Measurements from ENCODE around the gene CDK11B. TPM values are rescaled to one million over a fixed set of nuclear protein-coding genes. Genes with fewer than 3 reads are reported as not detected.
"Not testable (repeated sequence)": the region's sequence is repeated elsewhere in the genome, so short reads cannot be mapped to it uniquely, and the experiment has no call there.

The CDK11B gene
- total and polyA plus RNA-seq, 2 of the 8 experiments (the other 6 are each of a cell fraction or from before 2014, with no cell fraction given), result 11.1 to 31.9 TPM

GRCh38 chr1:1692714-1693647 lies 34.2 kb upstream of the CDK11B start, which contains the start of gene SLC35E2B:
TSS of gene SLC35E2B (minus strand) at chr1:1692795. CDS start at chr1:1676699, 16,096 bp downstream.
- H3K4ac ChIP-seq (replicated peaks; ENCODE audit: insufficient read length, low read depth, low read length); H3K36me3 ChIP-seq (ENCODE audit: control insufficient read depth in 2 of 4, insufficient read depth in 4 of 4, low read length in 3 of 4); FAIRE-seq; H3K9me3 ChIP-seq (ENCODE audit: insufficient read depth in 2 of 2, low read depth in 1 of 2, low read length in 1 of 2); H3K14ac ChIP-seq (ENCODE audit: insufficient read length); H4K20me1 ChIP-seq (replicated peaks in 1 of 2; ENCODE audit: control insufficient read depth in 1 of 2, insufficient read depth in 2 of 2, low read length in 2 of 2); H3K23me2 ChIP-seq (ENCODE audit: low read depth, low read length); H4K91ac ChIP-seq (replicated peaks; ENCODE audit: insufficient read length, low read length); H2BK15ac ChIP-seq (ENCODE audit: low read length); H4K5ac ChIP-seq (ENCODE audit: insufficient read length, low read depth, low read length); CTCF ChIA-PET (ENCODE audit: partially characterized antibody); H2BK5ac ChIP-seq (ENCODE audit: low read depth, low read length); H2BK20ac ChIP-seq (ENCODE audit: low read length); H3K27me3 ChIP-seq (replicated peaks in 1 of 4; ENCODE audit: control insufficient read depth in 3 of 4, extremely low read depth in 1 of 4, insufficient read depth in 3 of 4, low read length in 3 of 4); H3K23ac ChIP-seq (ENCODE audit: insufficient read length); H2BK120ac ChIP-seq (replicated peaks; ENCODE audit: low read depth, low read length); H2AK5ac ChIP-seq (ENCODE audit: low read depth, low read length); H3K18ac ChIP-seq (ENCODE audit: extremely low read depth, low read length); H2AFZ ChIP-seq (ENCODE audit: low read length); H3K4me1 ChIP-seq (replicated peaks in 1 of 4; ENCODE audit: control insufficient read depth in 3 of 4, insufficient read depth in 4 of 4, low read length in 3 of 4); H3K79me2 ChIP-seq (ENCODE audit: control insufficient read depth in 1 of 2, insufficient read depth in 2 of 2, low read length in 2 of 2); H3K79me1 ChIP-seq (ENCODE audit: low read depth, low read length); H2BK12ac ChIP-seq (ENCODE audit: low read depth, low read length); H4K8ac ChIP-seq (ENCODE audit: extremely low read depth, insufficient read depth, low read length); H3K56ac ChIP-seq (replicated peaks; ENCODE audit: insufficient read length, low read depth, low read length): not testable (repeated sequence)
- WGBS, 2 experiments (ENCODE audit: extremely low coverage in 1 of 2, insufficient coverage in 1 of 2, insufficient read length in 1 of 2, insufficient replicate concordance in 2 of 2, low coverage in 1 of 2, low lambda C conversion rate in 2 of 2, missing lambda C conversion rate in 1 of 2), result no CpG with 5 or more reads among the region's 98 CpGs
- H3K9ac ChIP-seq (replicated peaks in 1 of 4; ENCODE audit: extremely low read depth in 1 of 4, low read depth in 3 of 4, low read length in 3 of 4), result peak within 1 kb of the TSS in 2 of 4 experiments; percentile 2 to 34; a peak in 1 of 7 replicates
- POLR2A ChIA-PET (ENCODE audit: partially characterized antibody), result interaction anchor here (1.2 kb wide), 1 partner anchor 153 kb away, joined by 3 read pairs; no protein-coding TSS in a partner anchor
- peak within 1 kb of the TSS; percentile 34 to 61 (median 46); a peak in 7 of 8 replicates for H3K4me3 ChIP-seq (ENCODE audit: extremely low read depth in 1 of 4, insufficient read depth in 2 of 4, low read depth in 3 of 4, low read length in 4 of 4)
- peak within 1 kb of the TSS; percentile 67; the same call in 1 of the 2 replicates for H3K27ac ChIP-seq (ENCODE audit: low read depth, low read length)
- peak within 1 kb of the TSS in 1 of 2 experiments; percentile 28; a peak in 1 of 4 replicates for H3K4me2 ChIP-seq (ENCODE audit: insufficient read depth in 1 of 2, low read depth in 2 of 2, low read length in 2 of 2)
- peak in 1 of 2 experiments; percentile 78 for DNase-seq (ENCODE audit: low read depth in 1 of 2, low spot score in 2 of 2)
- TF ChIP-seq SIX5 (IDR thresholded peaks at IDR 0.05; ENCODE audit: low read depth, low read length) (peak; percentile 42), EP300 (IDR thresholded peaks at IDR 0.05; ENCODE audit: borderline replicate concordance in 1 of 2, low read depth in 2 of 2, low read length in 2 of 2) (peak in 1 of 2 experiments; percentile 81; a peak in 1 of 3 replicates), TAF1 (IDR thresholded peaks at IDR 0.05; ENCODE audit: low read depth, low read length) (peak; percentile 48; the same call in 1 of the 2 replicates), JUND (IDR thresholded peaks at IDR 0.05; ENCODE audit: low read length) (peak; percentile 85), CHD1 (IDR thresholded peaks at IDR 0.05; ENCODE audit: low read depth, low read length) (peak; percentile 75)
